ENCODE results near the gene TSPEAR. TPM values are rescaled to one million over a fixed set of nuclear protein-coding genes. Genes with fewer than 3 reads are reported as not detected.

The TSPEAR gene
- total RNA-seq, 1 donor from 2014 or later = not detected

DNA sequence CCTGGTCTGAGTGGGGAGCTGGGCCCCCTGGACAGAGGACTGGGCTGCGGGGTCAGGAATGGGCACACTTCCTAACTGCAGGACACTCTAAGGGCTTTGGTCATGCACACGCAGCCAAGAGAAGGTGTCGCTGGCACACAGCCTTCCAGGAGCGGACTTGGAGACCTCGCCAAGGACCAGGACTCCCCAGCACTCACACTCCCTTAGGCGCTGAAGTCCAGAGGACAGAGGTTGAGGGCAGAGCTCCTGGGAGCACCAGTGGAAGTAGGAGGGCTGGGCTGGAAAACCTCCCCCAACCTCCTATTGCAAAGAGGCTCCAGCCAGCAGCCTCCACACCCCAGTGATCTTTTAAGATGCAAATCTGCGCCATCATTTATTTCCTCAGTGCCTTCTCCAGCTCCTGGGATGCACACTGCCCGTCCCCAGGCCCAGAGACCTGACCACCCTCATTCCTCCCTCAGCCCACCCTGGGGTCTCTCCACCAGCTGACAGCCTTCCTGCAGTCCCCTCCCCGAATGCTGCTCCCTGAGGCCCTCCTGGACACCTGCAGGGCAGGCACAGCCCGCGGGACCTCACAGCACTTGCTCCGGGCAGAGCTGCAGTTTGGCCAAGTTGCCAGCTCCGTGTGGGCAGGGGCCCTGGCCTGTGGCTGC, 3.0 kb downstream of the TSPEAR start:
- peaks cover 11% of the 10 kb centered on the region for H3K36me3 Mint-ChIP-seq (ENCODE audit: low read depth)
- H3K9me3 Mint-ChIP-seq = peaks cover 10% of the 10 kb centered on the region
- H3K27ac Mint-ChIP-seq = no peak overlapping the region
- no peak for DNase-seq
- intact Hi-C loops (cut with micrococcal nuclease) = no loop called here
- no peak overlapping the region for H3K4me3 Mint-ChIP-seq
- H3K4me1 Mint-ChIP-seq = peaks cover 2% of the 10 kb centered on the region
- peaks cover 78% of the 10 kb centered on the region for H3K27me3 Mint-ChIP-seq

- no peak for DNase-seq
- peaks cover 10% of the 10 kb centered on the region for H3K9me3 Mint-ChIP-seq
- no peak overlapping the region for H3K4me3 Mint-ChIP-seq
- H3K36me3 Mint-ChIP-seq (ENCODE audit: low read depth) = peaks cover 11% of the 10 kb centered on the region
- intact Hi-C loops (cut with micrococcal nuclease) = no loop called here
- no peak overlapping the region for H3K27ac Mint-ChIP-seq
- H3K27me3 Mint-ChIP-seq = peaks cover 78% of the 10 kb centered on the region
- H3K4me1 Mint-ChIP-seq = peaks cover 2% of the 10 kb centered on the region
These were observed 4.4 kb downstream of the TSPEAR start for GRCh38 chr21:44706706-44707581.

- H3K27me3 Mint-ChIP-seq = peaks cover 80% of the 10 kb centered on the region
- peaks cover 2% of the 10 kb centered on the region for H3K4me1 Mint-ChIP-seq
- H3K27ac Mint-ChIP-seq = peak overlapping the region; percentile 29
- no peak overlapping the region for H3K4me3 Mint-ChIP-seq
- intact Hi-C loops (cut with micrococcal nuclease) = no loop called here
- peaks cover 10% of the 10 kb centered on the region for H3K9me3 Mint-ChIP-seq
- DNase-seq = no peak
- peaks cover 11% of the 10 kb centered on the region for H3K36me3 Mint-ChIP-seq (ENCODE audit: low read depth)
These were observed 5.2 kb downstream of the TSPEAR start for GRCh38 chr21:44706026-44706705.

DNA sequence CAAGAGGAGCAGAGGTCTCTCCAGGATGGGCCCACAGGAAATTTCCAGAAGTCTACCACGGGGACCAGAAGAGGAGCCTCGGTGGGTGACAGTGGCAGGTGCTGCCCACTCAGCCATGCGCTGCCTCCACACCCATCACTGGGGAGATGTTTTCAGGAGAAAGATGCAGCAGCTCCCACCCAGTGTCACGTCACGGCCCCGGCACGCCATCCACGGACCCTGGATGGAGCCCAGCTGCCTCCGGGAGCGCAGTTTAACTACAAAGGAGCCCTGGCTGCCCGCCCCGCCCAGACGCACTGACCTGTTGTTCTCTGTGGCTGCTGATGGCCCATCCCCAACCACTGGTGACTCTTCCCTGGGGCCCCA, 6.8 kb downstream of the TSPEAR start:
- Mint-ChIP-seq H3K9me3 (peaks cover 10% of the 10 kb centered on the region), H3K36me3 (ENCODE audit: low read depth) (peaks cover 9% of the 10 kb centered on the region), H3K4me1 (peaks cover 2% of the 10 kb centered on the region), H3K27ac (no peak overlapping the region), H3K4me3 (no peak overlapping the region), H3K27me3 (peaks cover 77% of the 10 kb centered on the region)
- intact Hi-C loops (cut with micrococcal nuclease) = no loop called here
- no peak for DNase-seq

DNA sequence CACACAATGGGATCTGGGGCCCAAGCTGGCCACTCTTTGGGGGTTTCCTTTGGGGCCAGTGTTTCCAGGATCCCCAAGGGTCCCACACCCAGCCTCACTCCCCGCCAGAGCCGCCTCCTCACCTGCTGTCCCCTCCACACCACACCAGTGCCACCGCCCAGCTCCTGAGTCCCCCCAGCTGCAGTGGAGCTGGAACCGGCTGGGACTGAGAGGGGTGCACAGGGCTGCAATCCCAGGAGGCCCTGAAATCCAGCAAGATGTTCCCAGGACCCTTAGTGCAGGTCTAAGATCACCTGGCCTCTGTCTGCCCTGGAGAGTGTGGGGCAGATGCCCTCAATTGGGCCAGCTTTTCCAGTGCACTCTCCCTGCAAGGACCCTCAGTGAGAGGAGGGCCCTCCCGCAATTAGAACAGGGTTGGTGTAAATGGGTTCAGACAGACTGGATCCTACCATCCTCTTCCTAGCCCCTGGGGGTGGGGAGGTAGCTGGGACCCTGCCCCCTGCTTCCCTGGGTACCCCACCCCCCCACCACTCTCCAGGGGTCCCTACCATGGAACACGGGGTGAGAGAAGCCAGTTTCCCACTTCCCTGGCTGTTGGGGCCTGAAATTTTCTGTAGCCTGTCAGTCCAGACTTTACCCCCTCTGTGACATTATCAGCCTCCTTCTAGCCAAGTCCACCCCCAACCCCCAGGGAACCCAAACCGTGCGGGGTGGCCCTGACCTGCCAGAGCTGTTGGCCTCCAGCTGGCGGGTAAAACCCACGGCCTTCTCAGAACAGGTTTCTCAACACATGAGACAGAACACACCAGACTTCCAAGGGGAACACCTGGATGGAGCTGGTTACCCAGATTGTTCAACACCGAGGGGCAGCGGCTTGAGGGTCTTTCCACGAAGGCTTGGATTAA, 7.4 kb downstream of the TSPEAR start:
- no peak overlapping the region for H3K27ac Mint-ChIP-seq
- no peak for DNase-seq
- H3K4me3 Mint-ChIP-seq = no peak overlapping the region
- H3K27me3 Mint-ChIP-seq = peaks cover 74% of the 10 kb centered on the region
- intact Hi-C loops (cut with micrococcal nuclease) = no loop called here
- H3K36me3 Mint-ChIP-seq (ENCODE audit: low read depth) = peaks cover 6% of the 10 kb centered on the region
- H3K4me1 Mint-ChIP-seq = peaks cover 2% of the 10 kb centered on the region
- H3K9me3 Mint-ChIP-seq = peaks cover 10% of the 10 kb centered on the region

DNA sequence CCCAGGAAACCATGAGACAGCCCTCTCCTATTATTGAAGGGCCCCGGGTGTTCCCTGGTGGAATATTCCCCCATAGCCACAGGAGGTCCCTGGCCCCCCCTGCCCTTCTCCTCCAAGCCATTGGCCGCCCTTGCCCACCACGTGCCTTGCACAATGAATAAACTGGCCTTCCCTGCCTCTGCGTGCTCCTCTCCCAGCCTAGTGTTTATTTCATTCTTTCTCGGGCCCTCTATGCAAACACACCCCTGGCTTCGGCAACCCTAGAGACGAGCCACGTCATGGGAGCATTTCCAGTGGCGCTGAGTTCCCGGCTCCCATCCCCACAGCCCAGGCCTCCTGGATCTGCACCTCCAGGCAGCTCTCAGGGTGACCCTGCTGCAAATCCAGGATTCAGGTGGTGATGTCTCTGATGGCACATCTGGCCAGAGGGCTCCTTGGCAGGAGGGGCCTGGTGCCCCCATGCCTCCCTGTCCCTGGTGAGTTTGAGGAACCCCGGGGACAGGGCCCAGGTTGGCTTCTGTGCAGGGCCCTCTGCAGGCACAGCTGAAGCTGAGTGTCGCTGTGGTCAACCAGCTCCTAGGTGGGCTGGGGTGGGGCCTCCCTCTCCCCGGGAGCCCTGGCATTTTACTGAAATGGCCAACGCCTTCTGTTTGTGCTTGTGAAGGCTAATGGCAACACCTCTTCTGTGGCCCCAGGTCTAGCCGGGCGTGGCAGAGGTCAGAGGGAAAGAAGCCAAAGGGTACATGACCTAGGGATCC, 8.2 kb downstream of the TSPEAR start:
- Mint-ChIP-seq H3K27me3 (peaks cover 74% of the 10 kb centered on the region), H3K4me1 (peaks cover 2% of the 10 kb centered on the region), H3K4me3 (no peak overlapping the region), H3K27ac (no peak overlapping the region), H3K9me3 (peaks cover 10% of the 10 kb centered on the region), H3K36me3 (ENCODE audit: low read depth) (peaks cover 6% of the 10 kb centered on the region)
- intact Hi-C loops (cut with micrococcal nuclease) = no loop called here
- no peak for DNase-seq

DNA sequence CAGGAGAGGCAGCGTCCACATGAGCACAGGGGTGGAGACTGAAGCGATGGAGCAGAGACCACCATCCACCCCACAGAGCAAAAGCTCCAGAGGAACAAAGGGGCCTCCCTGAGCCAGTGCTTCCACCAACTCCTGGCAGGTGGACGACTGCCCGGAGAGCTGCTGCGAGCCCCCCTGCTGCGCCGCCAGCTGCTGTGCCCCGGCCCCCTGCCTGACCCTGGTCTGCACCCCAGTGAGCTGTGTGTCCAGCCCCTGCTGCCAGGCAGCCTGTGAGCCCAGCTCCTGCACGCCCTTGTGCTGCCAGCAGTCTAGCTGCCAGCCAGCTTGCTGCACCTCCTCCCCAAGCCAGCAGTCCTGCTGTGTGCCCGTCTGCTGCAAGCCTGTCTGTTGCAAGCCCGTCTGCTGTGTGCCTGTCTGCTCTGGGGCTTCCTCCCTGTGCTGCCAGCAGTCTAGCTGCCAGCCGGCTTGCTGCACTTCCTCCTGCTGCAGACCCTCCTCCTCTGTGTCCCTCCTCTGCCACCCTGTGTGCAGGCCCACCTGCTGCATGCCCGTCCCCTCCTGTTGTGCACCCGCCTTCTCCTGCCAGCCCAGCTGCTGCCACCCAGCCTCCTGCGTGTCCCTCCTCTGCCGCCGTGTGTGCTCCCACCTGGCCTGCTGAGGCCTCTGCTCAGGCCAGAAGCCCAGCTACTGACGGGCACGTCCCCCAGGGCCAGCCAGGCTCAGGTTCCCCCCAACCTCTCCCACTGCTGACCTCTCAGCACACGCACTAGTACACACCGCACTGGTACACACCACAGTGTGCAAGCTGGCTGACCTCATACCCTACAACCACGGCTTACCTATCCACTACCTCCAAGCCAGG, 9.0 kb downstream of the TSPEAR start:
- Mint-ChIP-seq H3K36me3 (ENCODE audit: low read depth) (peaks cover 6% of the 10 kb centered on the region), H3K27ac (no peak overlapping the region), H3K4me3 (no peak overlapping the region), H3K27me3 (peaks cover 74% of the 10 kb centered on the region), H3K4me1 (peaks cover 2% of the 10 kb centered on the region), H3K9me3 (peaks cover 10% of the 10 kb centered on the region)
- no peak for DNase-seq
- intact Hi-C loops (cut with micrococcal nuclease) = no loop called here

DNA sequence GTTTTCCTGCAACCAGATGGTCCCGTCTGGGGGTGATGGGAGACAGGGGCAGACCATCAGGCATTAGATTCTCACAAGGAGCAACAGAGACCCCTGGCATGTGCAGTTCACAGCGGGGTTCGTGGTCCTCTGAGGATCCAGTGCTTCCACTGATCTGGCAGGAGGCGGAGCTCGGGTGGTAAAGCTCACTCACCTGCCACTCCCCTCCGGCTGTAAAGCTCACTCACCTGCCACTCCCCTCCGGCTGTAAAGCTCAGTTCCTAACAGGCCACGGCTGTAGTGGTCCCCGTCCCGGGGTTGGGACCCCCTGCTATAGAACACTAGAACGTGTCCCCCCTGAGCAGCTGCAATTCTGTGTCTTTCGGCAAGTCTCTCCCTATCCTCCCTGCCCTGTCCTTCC, 9.8 kb downstream of the TSPEAR start:
- intact Hi-C loops (cut with micrococcal nuclease) = no loop called here
- Mint-ChIP-seq H3K27me3 (peaks cover 75% of the 10 kb centered on the region), H3K4me3 (no peak overlapping the region), H3K9me3 (peaks cover 10% of the 10 kb centered on the region), H3K27ac (no peak overlapping the region), H3K36me3 (ENCODE audit: low read depth) (peaks cover 6% of the 10 kb centered on the region), H3K4me1 (peaks cover 2% of the 10 kb centered on the region)
- DNase-seq = no peak

DNA sequence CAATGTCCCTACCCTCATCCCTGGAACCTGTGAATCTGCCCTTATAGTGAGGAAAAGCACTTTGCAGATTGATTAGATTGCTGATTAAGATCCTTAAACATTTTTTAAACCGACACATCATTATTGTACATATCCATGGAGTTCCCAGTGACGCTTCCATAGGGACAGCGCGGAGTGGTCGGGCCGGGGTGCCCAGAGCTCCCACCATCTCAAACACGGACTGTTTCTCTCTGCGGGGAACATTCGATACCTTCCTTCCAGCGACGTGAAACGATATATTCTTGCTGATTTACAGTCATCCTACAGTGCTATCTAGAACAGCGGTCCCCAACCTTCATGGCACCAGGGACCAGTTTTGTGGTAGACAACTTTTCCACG, 10.4 kb downstream of the TSPEAR start:
- H3K4me1 Mint-ChIP-seq = peaks cover 2% of the 10 kb centered on the region
- H3K4me3 Mint-ChIP-seq = no peak overlapping the region
- H3K27me3 Mint-ChIP-seq = peaks cover 75% of the 10 kb centered on the region
- intact Hi-C loops (cut with micrococcal nuclease) = no loop called here
- DNase-seq = no peak
- H3K9me3 Mint-ChIP-seq = peaks cover 10% of the 10 kb centered on the region
- peaks cover 5% of the 10 kb centered on the region for H3K36me3 Mint-ChIP-seq (ENCODE audit: low read depth)
- H3K27ac Mint-ChIP-seq = no peak overlapping the region

DNA sequence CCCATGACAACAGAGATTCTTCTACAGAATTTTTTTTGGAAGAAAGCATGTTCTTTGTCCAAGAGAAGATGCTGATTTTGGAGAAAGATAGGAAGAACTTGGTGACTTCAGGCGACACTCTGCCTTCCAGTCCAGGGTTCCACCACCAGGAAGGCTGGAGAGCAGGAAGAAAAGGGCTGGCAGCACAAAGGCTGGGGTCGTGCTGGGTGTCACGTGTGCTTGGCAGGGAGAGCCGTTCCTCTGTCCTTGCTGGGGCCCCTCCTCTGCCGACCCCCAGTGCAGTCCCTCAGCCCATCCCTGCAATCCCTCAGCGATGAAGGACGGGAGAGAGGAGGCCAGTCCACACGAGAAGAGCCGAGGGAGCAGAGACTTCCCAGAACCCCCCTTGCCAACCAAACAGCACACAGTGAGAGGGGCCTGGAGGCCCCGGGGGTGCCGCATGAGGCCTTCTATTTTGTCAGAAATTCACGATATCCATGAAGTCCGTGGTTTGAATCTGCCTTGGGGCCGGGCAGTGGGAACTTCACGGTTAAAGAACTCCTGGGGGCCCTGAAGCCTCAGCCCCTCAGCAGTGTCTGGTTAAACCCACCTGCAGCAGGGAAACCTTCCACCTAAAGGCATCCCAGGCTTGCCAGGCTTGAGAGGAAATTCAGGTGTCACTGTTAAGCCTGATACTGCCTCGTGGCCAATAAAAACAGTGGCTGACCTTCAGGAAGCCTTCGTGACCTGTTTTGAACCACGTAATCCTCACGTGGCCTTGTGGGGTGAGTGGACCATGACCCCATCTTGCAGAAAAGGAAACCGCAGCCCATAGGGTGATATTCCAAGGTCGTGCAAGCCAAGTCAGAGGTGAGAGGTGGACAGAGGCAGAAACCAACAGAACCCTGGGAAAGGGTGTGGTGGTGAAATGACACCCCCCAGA, 11.0 kb downstream of the TSPEAR start:
- H3K9me3 Mint-ChIP-seq = peaks cover 6% of the 10 kb centered on the region

GRCh38 chr21:44699502-44700001, 11.8 kb downstream of the TSPEAR start:
- no peak for DNase-seq
- no peaks in the 10 kb centered on the region for H3K36me3 Mint-ChIP-seq (ENCODE audit: low read depth)
- no peaks in the 10 kb centered on the region for H3K9me3 Mint-ChIP-seq
- no peak overlapping the region for H3K27ac Mint-ChIP-seq
- intact Hi-C loops (cut with micrococcal nuclease) = no loop called here
- H3K4me1 Mint-ChIP-seq = no peaks in the 10 kb centered on the region
- H3K4me3 Mint-ChIP-seq = no peak overlapping the region
- peaks cover 64% of the 10 kb centered on the region for H3K27me3 Mint-ChIP-seq

More for the DNA sequence above, 11.0 kb downstream of the TSPEAR start:
- peaks cover 72% of the 10 kb centered on the region for H3K27me3 Mint-ChIP-seq
- H3K4me3 Mint-ChIP-seq = no peak overlapping the region
- H3K27ac Mint-ChIP-seq = no peak overlapping the region
- DNase-seq = no peak
- H3K4me1 Mint-ChIP-seq = no peaks in the 10 kb centered on the region
- intact Hi-C loops (cut with micrococcal nuclease) = no loop called here
- peaks cover 2% of the 10 kb centered on the region for H3K36me3 Mint-ChIP-seq (ENCODE audit: low read depth)
